ENCODE measurements around the gene MAP1LC3B2. TPM values are rescaled to one million over a fixed set of nuclear protein-coding genes. Genes with fewer than 3 reads are reported as not detected.
"Not testable (repeated sequence)": the region's sequence is repeated elsewhere in the genome, so short reads cannot be mapped to it uniquely, and the experiment has no call there.

The MAP1LC3B2 gene
- total RNA-seq, 2 experiments from 2014 or later = 1.2 to 1.5 TPM

DNA sequence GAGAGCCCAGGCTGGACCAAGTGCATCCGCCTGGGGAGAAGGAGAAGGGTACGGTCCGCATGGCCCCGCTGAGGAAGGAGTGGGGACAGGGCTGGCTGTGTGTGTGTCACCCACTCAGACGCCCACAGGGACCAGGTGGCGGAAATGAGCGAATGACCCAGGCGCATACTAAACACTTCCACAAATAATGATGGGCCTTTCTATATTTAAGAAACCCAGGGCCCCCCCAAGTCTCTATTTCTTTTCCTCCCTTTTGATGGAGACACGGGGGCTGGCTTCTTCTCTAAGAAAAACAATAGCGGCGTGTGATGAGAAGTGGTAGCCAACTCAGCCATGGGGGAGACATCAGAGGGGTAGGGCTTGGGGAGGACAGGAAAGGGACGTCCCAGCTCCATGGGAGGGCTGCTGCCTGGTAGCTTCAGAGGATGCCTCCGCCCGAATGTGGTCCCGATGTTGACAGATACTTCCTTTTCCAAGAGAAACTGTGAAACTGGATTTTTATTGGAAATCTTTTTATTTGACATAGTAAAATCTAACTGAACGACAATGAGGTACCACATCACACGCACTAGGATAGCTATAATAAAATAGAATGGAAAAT is 6.3 kb upstream of the MAP1LC3B2 start:
- Mint-ChIP-seq H3K4me3 (no peak overlapping the region), H3K9me3 (no peaks in the 10 kb centered on the region), H3K27me3 (ENCODE audit: low read depth) (no peaks in the 10 kb centered on the region), H3K27ac (no peak overlapping the region), H3K36me3 (ENCODE audit: low read depth) (no peaks in the 10 kb centered on the region), H3K4me1 (ENCODE audit: low read depth) (no peaks in the 10 kb centered on the region)
- CTCF ChIA-PET = no interaction called here
- intact Hi-C loops (cut with micrococcal nuclease) = no loop called here
- no peak for DNase-seq

- Mint-ChIP-seq H3K27me3 (ENCODE audit: low read depth) (no peaks in the 10 kb centered on the region), H3K9me3 (no peaks in the 10 kb centered on the region), H3K36me3 (ENCODE audit: low read depth) (no peaks in the 10 kb centered on the region), H3K27ac (no peak overlapping the region), H3K4me3 (no peak overlapping the region), H3K4me1 (ENCODE audit: low read depth) (peaks cover 22% of the 10 kb centered on the region)
- intact Hi-C loops (cut with micrococcal nuclease) = loop anchor here (5.0 kb wide), 2 partner anchors 116 to 494 kb away; no protein-coding TSS in a partner anchor
- CTCF ChIA-PET = no interaction called here
- DNase-seq = no peak
Measured at GRCh38 chr12:116556356-116556952, 2.7 kb upstream of the MAP1LC3B2 start.

GRCh38 chr12:116556964-116557698 is 2.0 kb upstream of the MAP1LC3B2 start:
- Mint-ChIP-seq H3K9me3 (no peaks in the 10 kb centered on the region), H3K27ac (no peak overlapping the region), H3K36me3 (ENCODE audit: low read depth) (no peaks in the 10 kb centered on the region), H3K27me3 (ENCODE audit: low read depth) (no peaks in the 10 kb centered on the region), H3K4me3 (no peak overlapping the region), H3K4me1 (ENCODE audit: low read depth) (peaks cover 22% of the 10 kb centered on the region)
- no peak for DNase-seq
- CTCF ChIA-PET = no interaction called here
- intact Hi-C loops (cut with micrococcal nuclease) = loop anchor here (5.0 kb wide), 2 partner anchors 115 to 495 kb away; no protein-coding TSS in a partner anchor

DNA sequence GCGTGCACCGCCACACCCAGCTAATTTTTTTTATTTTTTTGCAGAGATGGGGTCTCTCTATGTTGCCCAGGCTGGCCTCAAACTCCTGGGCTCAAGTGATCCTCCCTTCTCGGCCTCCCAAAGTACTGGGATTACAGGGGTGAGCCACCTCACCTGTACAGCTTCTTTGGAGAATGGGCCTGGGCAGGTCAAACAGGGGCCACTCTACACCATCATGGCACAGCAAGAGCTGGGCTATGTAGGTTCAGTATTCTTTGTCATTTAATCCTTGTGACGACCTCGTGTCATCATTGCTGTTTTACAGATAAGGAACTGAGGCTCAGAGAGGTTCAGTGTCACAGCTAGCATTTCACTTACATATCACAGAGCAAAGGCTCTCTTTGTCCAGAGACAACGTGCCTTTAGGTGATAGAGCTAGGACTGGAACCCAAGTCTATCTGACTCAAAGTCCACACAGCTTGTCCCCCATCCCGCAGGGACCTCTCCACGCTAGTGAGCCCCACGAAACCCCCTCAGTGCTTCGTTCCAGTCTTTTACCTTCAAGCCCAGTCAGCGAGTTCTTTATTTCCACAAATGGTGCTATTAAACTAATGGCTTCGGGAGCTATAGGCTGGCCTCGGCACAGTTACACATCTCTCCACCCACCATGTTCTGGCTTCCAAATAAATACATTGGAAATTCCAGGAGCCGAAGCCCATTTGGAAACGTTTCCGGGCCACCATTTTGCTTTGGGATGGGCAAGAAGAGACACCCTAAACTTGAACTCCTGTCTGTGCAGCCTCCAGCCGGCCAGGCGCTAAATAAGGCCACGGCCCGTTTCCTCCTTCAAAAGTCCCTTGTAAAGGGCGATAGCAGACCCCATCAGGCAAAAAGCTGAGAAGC is 660 bp upstream of the MAP1LC3B2 start:
- no peak overlapping the region for H3K4me3 Mint-ChIP-seq
- H3K9me3 Mint-ChIP-seq = peaks cover 2% of the 10 kb centered on the region
- H3K27me3 Mint-ChIP-seq (ENCODE audit: low read depth) = no peaks in the 10 kb centered on the region
- H3K27ac Mint-ChIP-seq = peak overlapping the region; percentile 53
- H3K36me3 Mint-ChIP-seq (ENCODE audit: low read depth) = peaks cover under 1% of the 10 kb centered on the region
- peaks cover 22% of the 10 kb centered on the region for H3K4me1 Mint-ChIP-seq (ENCODE audit: low read depth)
- intact Hi-C loops (cut with micrococcal nuclease) = loop anchor here (1.0 to 5.0 kb wide), 8 partner anchors 25 to 496 kb away; partner anchors contain the start of gene MED13L
- CTCF ChIA-PET = interaction anchor here (0.6 to 1.3 kb wide), 7 partner anchors 13 to 764 kb away, joined by 3 to 4 read pairs (median 3); no protein-coding TSS in a partner anchor
- DNase-seq = no peak

DNA sequence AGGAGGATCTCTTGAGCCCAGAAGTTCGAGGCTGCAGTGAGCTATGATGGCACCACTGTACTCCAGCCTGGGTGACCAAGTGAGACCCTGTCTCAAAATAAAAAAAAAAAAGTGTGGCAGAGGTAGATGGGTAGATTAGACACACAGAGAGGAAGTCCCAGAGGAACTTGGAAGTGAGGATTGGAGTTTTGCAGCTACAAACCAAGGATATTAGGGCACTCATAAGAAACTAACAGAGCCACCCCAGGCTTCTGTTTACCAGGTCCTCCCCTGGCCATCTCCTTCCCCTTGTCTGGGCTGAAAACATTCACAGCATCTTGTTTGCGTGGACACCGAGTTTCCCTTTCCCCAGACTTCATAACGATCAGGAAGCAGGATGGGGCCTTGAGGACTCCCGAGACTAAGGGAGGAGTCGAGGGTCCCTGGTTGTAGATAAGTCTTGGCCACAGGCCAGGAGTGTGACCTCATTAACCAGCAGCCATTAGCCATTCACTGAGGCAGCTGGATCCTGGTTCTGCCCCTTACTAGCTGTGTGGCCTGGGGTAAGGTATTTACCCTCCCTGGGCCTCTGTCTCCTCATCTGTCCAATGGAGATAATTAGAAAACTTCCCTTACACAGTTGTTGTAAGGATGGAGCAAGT is 2.1 kb downstream of the MAP1LC3B2 start:
- Mint-ChIP-seq H3K4me1 (ENCODE audit: low read depth) (peaks cover 25% of the 10 kb centered on the region), H3K4me3 (no peak overlapping the region), H3K27me3 (ENCODE audit: low read depth) (no peaks in the 10 kb centered on the region), H3K9me3 (peaks cover 16% of the 10 kb centered on the region), H3K27ac (no peak overlapping the region), H3K36me3 (ENCODE audit: low read depth) (peaks cover 2% of the 10 kb centered on the region)
- CTCF ChIA-PET = interaction anchor here (0.6 kb wide), 1 partner anchor 21 kb away, joined by 5 read pairs; no protein-coding TSS in a partner anchor
- intact Hi-C loops (cut with micrococcal nuclease) = no loop called here
- DNase-seq = no peak

DNA sequence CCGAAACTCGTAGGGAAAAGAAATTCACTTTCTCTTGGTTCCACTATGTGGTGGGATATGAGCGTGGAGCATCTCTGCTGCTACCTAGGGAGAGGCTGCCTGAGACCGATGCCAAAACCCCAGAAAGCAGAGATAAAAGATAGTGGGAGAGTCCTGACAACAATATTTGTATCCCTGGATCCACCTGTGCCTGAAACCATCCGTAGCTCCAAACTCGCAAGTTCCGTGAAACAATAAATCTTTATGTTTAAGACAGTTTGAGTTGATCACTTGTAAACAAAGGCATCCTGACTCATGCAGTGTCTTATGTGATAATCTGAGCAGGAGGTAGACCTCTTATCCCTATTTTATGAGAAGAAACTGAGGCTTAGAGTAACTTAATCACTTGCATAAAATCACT is 2.9 kb downstream of the MAP1LC3B2 start:
- Mint-ChIP-seq H3K27ac (no peak overlapping the region), H3K4me1 (ENCODE audit: low read depth) (peaks cover 25% of the 10 kb centered on the region), H3K36me3 (ENCODE audit: low read depth) (peaks cover 2% of the 10 kb centered on the region), H3K9me3 (peaks cover 16% of the 10 kb centered on the region), H3K27me3 (ENCODE audit: low read depth) (no peaks in the 10 kb centered on the region), H3K4me3 (no peak overlapping the region)
- no peak for DNase-seq
- intact Hi-C loops (cut with micrococcal nuclease) = no loop called here
- CTCF ChIA-PET = no interaction called here

DNA sequence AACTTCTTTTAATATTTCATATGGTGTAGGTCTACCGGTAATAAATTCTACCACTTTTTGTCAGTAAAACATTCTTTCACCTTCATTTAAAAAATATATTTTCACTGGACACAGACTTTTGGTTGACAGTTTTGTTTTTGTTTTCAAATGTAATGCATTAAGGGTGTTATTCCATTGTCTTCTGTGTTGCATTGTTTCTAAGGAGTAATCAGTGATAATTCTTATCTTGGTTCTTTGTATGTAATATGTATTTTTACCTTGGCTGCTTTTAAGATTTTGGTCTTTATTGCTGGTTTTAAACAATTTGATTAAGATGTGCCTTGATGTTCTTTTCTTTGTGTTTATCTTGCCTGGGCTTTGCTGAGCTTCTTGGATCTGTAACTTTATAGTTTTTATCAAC is 4.1 kb downstream of the MAP1LC3B2 start:
- H3K27ac Mint-ChIP-seq = no peak overlapping the region
- H3K9me3 Mint-ChIP-seq = peaks cover 16% of the 10 kb centered on the region
- intact Hi-C loops (cut with micrococcal nuclease) = no loop called here
- DNase-seq = no peak
- H3K36me3 Mint-ChIP-seq (ENCODE audit: low read depth) = peaks cover 2% of the 10 kb centered on the region
- CTCF ChIA-PET = interaction anchor here (0.9 kb wide), 1 partner anchor 444 kb away, joined by 3 read pairs; no protein-coding TSS in a partner anchor
- no peak overlapping the region for H3K4me3 Mint-ChIP-seq
- no peaks in the 10 kb centered on the region for H3K27me3 Mint-ChIP-seq (ENCODE audit: low read depth)
- peaks cover 25% of the 10 kb centered on the region for H3K4me1 Mint-ChIP-seq (ENCODE audit: low read depth)

DNA sequence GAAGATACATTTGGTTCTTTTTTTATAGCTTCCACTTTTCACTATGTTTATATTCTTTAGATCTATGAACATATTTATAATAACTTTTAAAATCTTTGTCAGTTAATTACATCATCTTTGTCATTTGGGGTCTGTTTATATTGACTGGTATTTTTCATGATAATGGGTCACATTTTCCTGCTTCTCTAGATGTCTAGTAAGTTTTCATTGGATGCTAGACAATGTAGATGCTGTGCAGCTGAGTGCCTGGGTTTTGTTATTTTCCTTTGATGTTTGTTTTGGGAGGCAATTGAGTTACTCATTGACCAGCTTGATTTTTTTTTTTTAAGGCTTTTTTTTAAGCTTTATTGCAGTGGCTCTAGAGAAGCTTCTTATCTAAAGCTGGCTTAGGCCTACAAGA is 4.9 kb downstream of the MAP1LC3B2 start:
- no peak overlapping the region for H3K4me3 Mint-ChIP-seq
- H3K27me3 Mint-ChIP-seq (ENCODE audit: low read depth) = no peaks in the 10 kb centered on the region
- no peak overlapping the region for H3K27ac Mint-ChIP-seq
- intact Hi-C loops (cut with micrococcal nuclease) = no loop called here
- H3K36me3 Mint-ChIP-seq (ENCODE audit: low read depth) = peaks cover 2% of the 10 kb centered on the region
- CTCF ChIA-PET = interaction anchor here (0.7 to 0.9 kb wide), 2 partner anchors 19 to 444 kb away, joined by 3 to 4 read pairs; no protein-coding TSS in a partner anchor
- H3K4me1 Mint-ChIP-seq (ENCODE audit: low read depth) = peaks cover 17% of the 10 kb centered on the region
- peaks cover 16% of the 10 kb centered on the region for H3K9me3 Mint-ChIP-seq
- no peak for DNase-seq

- peaks cover 16% of the 10 kb centered on the region for H3K9me3 Mint-ChIP-seq
- H3K4me1 Mint-ChIP-seq (ENCODE audit: low read depth); DNase-seq; H3K27me3 Mint-ChIP-seq (ENCODE audit: low read depth); H3K27ac Mint-ChIP-seq; H3K36me3 Mint-ChIP-seq (ENCODE audit: low read depth); H3K4me3 Mint-ChIP-seq; intact Hi-C loops (cut with micrococcal nuclease); CTCF ChIA-PET: not testable (repeated sequence)
Measured at GRCh38 chr12:116565221-116565620, 6.0 kb downstream of the MAP1LC3B2 start.

GRCh38 chr12:116565963-116566362 is 6.8 kb downstream of the MAP1LC3B2 start:
- CTCF ChIA-PET = no interaction called here
- H3K4me1 Mint-ChIP-seq (ENCODE audit: low read depth) = peaks cover 3% of the 10 kb centered on the region
- no peaks in the 10 kb centered on the region for H3K27me3 Mint-ChIP-seq (ENCODE audit: low read depth)
- intact Hi-C loops (cut with micrococcal nuclease) = no loop called here
- no peak overlapping the region for H3K4me3 Mint-ChIP-seq
- H3K9me3 Mint-ChIP-seq = peaks cover 20% of the 10 kb centered on the region
- DNase-seq = no peak
- H3K27ac Mint-ChIP-seq = no peak overlapping the region
- peaks cover 2% of the 10 kb centered on the region for H3K36me3 Mint-ChIP-seq (ENCODE audit: low read depth)

DNA sequence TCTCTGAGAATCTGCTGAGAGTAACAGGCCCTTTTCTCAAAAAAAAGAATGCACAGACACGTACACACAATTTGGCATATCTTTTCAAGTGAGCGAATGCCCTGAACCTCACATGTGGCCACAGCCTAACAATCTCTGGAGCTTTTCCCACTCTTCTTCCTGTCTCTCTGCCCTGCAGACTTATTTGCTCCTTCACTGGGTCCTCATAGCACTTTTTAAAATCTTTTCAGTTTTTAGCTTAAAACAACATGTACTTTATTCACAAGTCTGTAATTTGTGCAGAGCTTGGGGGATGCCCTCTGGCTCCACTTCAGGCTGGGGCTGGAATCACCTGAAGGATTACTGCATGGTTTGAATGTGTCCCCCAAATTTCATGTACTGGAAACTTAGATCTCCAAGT is 9.0 kb downstream of the MAP1LC3B2 start:
- CTCF ChIA-PET = no interaction called here
- Mint-ChIP-seq H3K27me3 (ENCODE audit: low read depth) (no peaks in the 10 kb centered on the region), H3K27ac (no peak overlapping the region), H3K4me3 (no peak overlapping the region), H3K9me3 (peaks cover 20% of the 10 kb centered on the region), H3K4me1 (ENCODE audit: low read depth) (peaks cover 3% of the 10 kb centered on the region), H3K36me3 (ENCODE audit: low read depth) (peaks cover 2% of the 10 kb centered on the region)
- DNase-seq = no peak
- intact Hi-C loops (cut with micrococcal nuclease) = no loop called here

Measured in activated naive CD4-positive, alpha-beta T cell treated with anti-CD3 and anti-CD28 coated beads for 36 hours (primary cell).